ENCODE data around the gene NAV3.

The NAV3 gene

GRCh38 chr12:78157199-78157598 is 326.5 kb downstream of the NAV3 start:
- H3K9me3 Mint-ChIP-seq: no peaks in the 10 kb centered on the region
- no peak for TF ChIP-seq CTCF (IDR thresholded peaks at IDR 0.05)
- H3K27ac Mint-ChIP-seq: no peak overlapping the region
- H3K27me3 Mint-ChIP-seq (ENCODE audit: low read depth, poor library complexity): peaks cover 2% of the 10 kb centered on the region
- no peaks in the 10 kb centered on the region for H3K36me3 Mint-ChIP-seq (ENCODE audit: low read depth)
- H3K4me1 Mint-ChIP-seq: peaks cover 5% of the 10 kb centered on the region
- no peak for DNase-seq
- no peak overlapping the region for H3K4me3 Mint-ChIP-seq

- Mint-ChIP-seq H3K4me3 (no peak overlapping the region), H3K9me3 (no peaks in the 10 kb centered on the region), H3K27ac (no peak overlapping the region), H3K27me3 (ENCODE audit: low read depth, poor library complexity) (no peaks in the 10 kb centered on the region), H3K4me1 (no peaks in the 10 kb centered on the region), H3K36me3 (ENCODE audit: low read depth) (no peaks in the 10 kb centered on the region)
- no peak for TF ChIP-seq CTCF (IDR thresholded peaks at IDR 0.05)
- DNase-seq: no peak
These were observed 333.5 kb downstream of the NAV3 start for GRCh38 chr12:78164154-78164553.

GRCh38 chr12:78167510-78167909 is 336.8 kb downstream of the NAV3 start:
- Mint-ChIP-seq H3K4me1 (no peaks in the 10 kb centered on the region), H3K4me3 (no peak overlapping the region), H3K27ac (no peak overlapping the region), H3K9me3 (no peaks in the 10 kb centered on the region), H3K36me3 (ENCODE audit: low read depth) (no peaks in the 10 kb centered on the region), H3K27me3 (ENCODE audit: low read depth, poor library complexity) (no peaks in the 10 kb centered on the region)
- DNase-seq: no peak
- no peak for TF ChIP-seq CTCF (IDR thresholded peaks at IDR 0.05)

GRCh38 chr12:78171061-78171460 is 340.4 kb downstream of the NAV3 start:
- H3K4me3 Mint-ChIP-seq: no peak overlapping the region
- no peaks in the 10 kb centered on the region for H3K9me3 Mint-ChIP-seq
- no peak for TF ChIP-seq CTCF (IDR thresholded peaks at IDR 0.05)
- no peak for DNase-seq
- no peaks in the 10 kb centered on the region for H3K27me3 Mint-ChIP-seq (ENCODE audit: low read depth, poor library complexity)
- no peak overlapping the region for H3K27ac Mint-ChIP-seq
- no peaks in the 10 kb centered on the region for H3K4me1 Mint-ChIP-seq
- no peaks in the 10 kb centered on the region for H3K36me3 Mint-ChIP-seq (ENCODE audit: low read depth)

GRCh38 chr12:78176643-78177042 is 345.9 kb downstream of the NAV3 start:
- TF ChIP-seq CTCF (IDR thresholded peaks at IDR 0.05): no peak
- Mint-ChIP-seq H3K4me3 (no peak overlapping the region), H3K4me1 (peaks cover 17% of the 10 kb centered on the region), H3K36me3 (ENCODE audit: low read depth) (no peaks in the 10 kb centered on the region), H3K27me3 (ENCODE audit: low read depth, poor library complexity) (no peaks in the 10 kb centered on the region), H3K27ac (no peak overlapping the region), H3K9me3 (no peaks in the 10 kb centered on the region)
- no peak for DNase-seq

GRCh38 chr12:78177298-78177697 is 346.6 kb downstream of the NAV3 start:
- TF ChIP-seq CTCF (IDR thresholded peaks at IDR 0.05): no peak
- Mint-ChIP-seq H3K4me3 (no peak overlapping the region), H3K9me3 (no peaks in the 10 kb centered on the region), H3K27ac (no peak overlapping the region), H3K27me3 (ENCODE audit: low read depth, poor library complexity) (no peaks in the 10 kb centered on the region), H3K36me3 (ENCODE audit: low read depth) (no peaks in the 10 kb centered on the region), H3K4me1 (peaks cover 17% of the 10 kb centered on the region)
- no peak for DNase-seq

Measured in nephron progenitor cell (in vitro differentiated cells).